ENCODE measurements around the gene WDPCP. TPM values are rescaled to one million over a fixed set of nuclear protein-coding genes. Genes with fewer than 3 reads are reported as not detected.

Gene WDPCP
- total and polyA plus RNA-seq, 2 of the 4 experiments (the other 2 are of a cell fraction) = 2.2 to 10.2 TPM

DNA sequence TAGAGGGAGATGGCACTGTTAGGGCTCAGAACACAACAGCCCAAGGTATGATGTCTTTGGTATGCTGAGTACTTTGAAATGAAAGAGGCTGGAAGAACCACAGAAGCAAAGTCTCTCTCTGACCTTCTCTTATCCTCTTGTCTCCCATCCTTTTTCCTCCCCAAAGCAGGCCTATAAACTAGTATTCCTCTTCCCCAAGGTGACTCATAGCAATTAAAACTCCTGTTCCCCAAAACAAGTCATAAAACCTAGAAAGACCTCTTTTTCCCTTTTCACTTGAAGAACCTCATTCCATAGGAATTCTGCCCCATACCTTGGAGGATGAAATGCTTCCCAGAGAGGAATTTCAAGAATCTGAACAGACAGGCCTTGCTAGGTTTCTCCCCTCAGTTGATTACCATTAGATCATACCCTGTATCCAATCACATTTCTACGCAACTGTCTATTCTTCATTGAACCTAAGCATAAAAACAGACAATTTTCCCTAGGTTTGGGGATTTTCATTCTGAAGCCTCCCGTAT is 26.2 kb upstream of the WDPCP start:
- H3K56ac ChIP-seq (ENCODE audit: extremely low read depth, insufficient read depth, low read length) = no peak overlapping the region
- CTCF ChIA-PET = interaction anchor here (0.6 kb wide), 1 partner anchor 657 kb away, joined by 5 read pairs; no protein-coding TSS in a partner anchor
- H3K4ac ChIP-seq (ENCODE audit: low read depth, low read length) = peak overlapping the region; percentile 45; the same call in 1 of the 2 replicates
- intact Hi-C loops (cut with micrococcal nuclease) (no loop called here), dilution Hi-C loops (cut with HindIII; ENCODE audit: low sequenced_read_pairs, unreplicated experiment) (no loop called here), in situ Hi-C loops (cut with MboI; ENCODE audit: low sequenced_read_pairs) (no loop called here)
- H3K27ac ChIP-seq (ENCODE audit: insufficient read depth, low read length) = no peak overlapping the region
- H3K9me3 ChIP-seq (ENCODE audit: control insufficient read depth, insufficient read depth, low read length) = no peaks in the 10 kb centered on the region
- H3K4me2 ChIP-seq (ENCODE audit: low read depth, low read length) = no peak overlapping the region
- peak overlapping the region; percentile 25; the same call in 1 of the 2 replicates for H3K14ac ChIP-seq (replicated peaks; ENCODE audit: low read depth, low read length)
- no peak overlapping the region for H2BK5ac ChIP-seq (ENCODE audit: low read depth, low read length, poor library complexity, severe bottlenecking)
- H2BK15ac ChIP-seq (ENCODE audit: low read depth, low read length) = no peak overlapping the region
- peak; percentile 85 for ATAC-seq (ENCODE audit: low read depth)
- no peak overlapping the region for H2AFZ ChIP-seq (replicated peaks; ENCODE audit: low read length, poor library complexity)
- POLR2A ChIA-PET (ENCODE audit: unreplicated experiment) = no interaction called here
- peak overlapping the region; percentile 22 to 78; a peak in 2 of 4 replicates for H4K8ac ChIP-seq (ENCODE audit: low read depth in 2 of 2, low read length in 2 of 2)
- peak overlapping the region; percentile 11 for H2BK20ac ChIP-seq (ENCODE audit: low read depth, low read length)
- no peaks in the 10 kb centered on the region for H3K27me3 ChIP-seq (ENCODE audit: control insufficient read depth, insufficient read depth, low read length)
- H3K23ac ChIP-seq (ENCODE audit: low read depth, low read length) = peak overlapping the region; percentile 15; the same call in 1 of the 2 replicates
- H3K4me3 ChIP-seq (ENCODE audit: insufficient read depth, low read depth, low read length) = no peak overlapping the region
- 0 out of 2 replicates have a peak overlapping the region, but pooled peaks have one; percentile 39 for H4K91ac ChIP-seq (ENCODE audit: insufficient read depth, low read depth, low read length)
- no peak overlapping the region for H2AK9ac ChIP-seq (replicated peaks; ENCODE audit: low read depth, low read length, poor library complexity)
- peak overlapping the region; percentile 71 for H2BK120ac ChIP-seq (ENCODE audit: low read depth, low read length)
- H2AK5ac ChIP-seq (ENCODE audit: low read depth, low read length) = no peak overlapping the region
- no TSS peak for BruUV-seq (replicated peaks)
- no peaks in the 10 kb centered on the region for H4K20me1 ChIP-seq (ENCODE audit: insufficient read depth, low read length)
- peaks cover 2% of the 10 kb centered on the region; the same call in 1 of the 2 replicates for H3K4me1 ChIP-seq (ENCODE audit: control insufficient read depth, insufficient read depth, low read length)
- H3K18ac ChIP-seq (ENCODE audit: low read depth, low read length) = no peak overlapping the region; the same call in 1 of the 2 replicates
- no CpG with 5 or more reads among the region's 2 CpGs for WGBS, 2 experiments (ENCODE audit: extremely low coverage in 2 of 2, insufficient read length in 1 of 2)
- H3K36me3 ChIP-seq (ENCODE audit: control insufficient read depth, insufficient read depth, low read length) = no peaks in the 10 kb centered on the region
- no peak overlapping the region for H3K9ac ChIP-seq (ENCODE audit: low read depth, low read length)
- no peak for TF ChIP-seq CEBPB (IDR thresholded peaks at IDR 0.05; ENCODE audit: low read depth, low read length)
- TF ChIP-seq MXI1 (IDR thresholded peaks at IDR 0.05; ENCODE audit: borderline replicate concordance, low read depth, low read length) = no peak
- DNase-seq = peak; percentile 61
- H3K9me1 ChIP-seq (ENCODE audit: insufficient read depth, low read length) = no peaks in the 10 kb centered on the region; the same call in none of the 2 replicates
- H4K5ac ChIP-seq (ENCODE audit: low read depth, low read length) = no peak overlapping the region
- H3K79me1 ChIP-seq (ENCODE audit: low read depth in 1 of 2, low read length in 2 of 2) = no peaks in the 10 kb centered on the region

All from IMR-90 (cell line).